Measurements from ENCODE around the gene PLD6. TPM values are rescaled to one million over a fixed set of nuclear protein-coding genes. Genes with fewer than 3 reads are reported as not detected.
A peak's percentile ranks its signal among the peaks of the same experiment; 100 is the strongest.
"Not testable (repeated sequence)": the region's sequence is repeated elsewhere in the genome, so short reads cannot be mapped to it uniquely, and the experiment has no call there.

The PLD6 gene
- total RNA-seq, 8 experiments from 2014 or later = 1.9 to 18.2 (median 4.8) TPM

- no peak overlapping the region for H3K4me3 ChIP-seq
- H3K4me1 ChIP-seq (replicated peaks in 1 of 2) = peaks cover 17 to 20% of the 10 kb centered on the region in 2 donors
- in situ Hi-C loops (cut with MboI; ENCODE audit: low pct_unique_long_range_greater_than_20kb in 2 of 9, low sequenced_read_pairs in 9 of 9, unreplicated experiment in 9 of 9) = no loop called here
- H3K27ac ChIP-seq = no peak overlapping the region
- no peak for ATAC-seq (replicated peaks in 6 of 8)
- WGBS, 10 experiments = 93 to 100% (median 100%) methylated on average over 1 to 3 of the region's 4 CpGs; no CpG with 5 or more reads in 3 of the 10 experiments
Measured at GRCh38 chr17:17188586-17188985, 17.5 kb downstream of the PLD6 start.

- no peak overlapping the region for H3K4me3 ChIP-seq
- in situ Hi-C loops (cut with MboI; ENCODE audit: low pct_unique_long_range_greater_than_20kb in 2 of 9, low sequenced_read_pairs in 9 of 9, unreplicated experiment in 9 of 9) = no loop called here
- H3K27ac ChIP-seq = peak overlapping the region in 1 of 2 donors; percentile 70
- peak in 3 of 8 experiments; percentile 9 to 42 (median 29) for ATAC-seq (replicated peaks in 6 of 8)
- H3K4me1 ChIP-seq (replicated peaks in 1 of 2) = peaks cover 14 to 18% of the 10 kb centered on the region in 2 donors
- 60 to 100% (median 84%) methylated on average over 1 to 6 of the region's 14 CpGs; no CpG with 5 or more reads in 3 of the 10 experiments for WGBS, 10 experiments
Measured at GRCh38 chr17:17186551-17187505, 19.3 kb downstream of the PLD6 start.

GRCh38 chr17:17186051-17186450 lies 20.1 kb downstream of the PLD6 start:
- H3K4me3 ChIP-seq = no peak overlapping the region
- in situ Hi-C loops (cut with MboI; ENCODE audit: low pct_unique_long_range_greater_than_20kb in 2 of 9, low sequenced_read_pairs in 9 of 9, unreplicated experiment in 9 of 9) = no loop called here
- peaks cover 12 to 14% of the 10 kb centered on the region in 2 donors for H3K4me1 ChIP-seq (replicated peaks in 1 of 2)
- 0 to 71% (median 61%) methylated on average over 1 to 3 of the region's 3 CpGs; no CpG with 5 or more reads in 3 of the 10 experiments for WGBS, 10 experiments
- peak in 5 of 8 experiments; percentile 17 to 80 (median 27) for ATAC-seq (replicated peaks in 6 of 8)
- H3K27ac ChIP-seq = no peak overlapping the region

- H3K4me1 ChIP-seq (replicated peaks in 1 of 2) = peaks cover 12 to 14% of the 10 kb centered on the region in 2 donors
- WGBS, 10 experiments = 75 to 100% (median 89%) methylated on average over 1 to 7 of the region's 13 CpGs; no CpG with 5 or more reads in 2 of the 10 experiments
- in situ Hi-C loops (cut with MboI; ENCODE audit: low pct_unique_long_range_greater_than_20kb in 2 of 9, low sequenced_read_pairs in 9 of 9, unreplicated experiment in 9 of 9); ATAC-seq (replicated peaks in 6 of 8); H3K27ac ChIP-seq; H3K4me3 ChIP-seq: not testable (repeated sequence)
Measured at GRCh38 chr17:17184985-17185757, 21.0 kb downstream of the PLD6 start.

GRCh38 chr17:17183744-17184143 lies 22.4 kb downstream of the PLD6 start:
- Histone ChIP-seq H3K4me1 (replicated peaks in 1 of 2) (peaks cover 12 to 14% of the 10 kb centered on the region in 2 donors), H3K27ac (no peak overlapping the region), H3K4me3 (no peak overlapping the region)
- in situ Hi-C loops (cut with MboI; ENCODE audit: low pct_unique_long_range_greater_than_20kb in 2 of 9, low sequenced_read_pairs in 9 of 9, unreplicated experiment in 9 of 9) = no loop called here
- 82 to 98% (median 93%) methylated on average over 1 to 4 of the region's 4 CpGs; no CpG with 5 or more reads in 1 of the 10 experiments for WGBS, 10 experiments
- no peak for ATAC-seq (replicated peaks in 6 of 8)

GRCh38 chr17:17182598-17183136 lies 23.5 kb downstream of the PLD6 start:
- Histone ChIP-seq H3K4me1 (replicated peaks in 1 of 2) (peaks cover 12 to 14% of the 10 kb centered on the region in 2 donors), H3K4me3 (no peak overlapping the region), H3K27ac (no peak overlapping the region)
- WGBS, 10 experiments = 86 to 100% (median 91%) methylated on average over 1 to 5 of the region's 6 CpGs; no CpG with 5 or more reads in 6 of the 10 experiments
- in situ Hi-C loops (cut with MboI; ENCODE audit: low pct_unique_long_range_greater_than_20kb in 2 of 9, low sequenced_read_pairs in 9 of 9, unreplicated experiment in 9 of 9) = no loop called here
- no peak for ATAC-seq (replicated peaks in 6 of 8)

GRCh38 chr17:17181666-17182597 lies 24.2 kb downstream of the PLD6 start:
- WGBS, 10 experiments = 80 to 100% (median 91%) methylated on average over 1 to 12 of the region's 15 CpGs; no CpG with 5 or more reads in 3 of the 10 experiments
- H3K4me1 ChIP-seq (replicated peaks in 1 of 2) = peaks cover 10% of the 10 kb centered on the region in 2 donors
- in situ Hi-C loops (cut with MboI; ENCODE audit: low pct_unique_long_range_greater_than_20kb in 2 of 9, low sequenced_read_pairs in 9 of 9, unreplicated experiment in 9 of 9) = no loop called here
- no peak for ATAC-seq (replicated peaks in 6 of 8)
- H3K27ac ChIP-seq = no peak overlapping the region
- H3K4me3 ChIP-seq = no peak overlapping the region

- Histone ChIP-seq H3K27ac (no peak overlapping the region), H3K4me3 (no peak overlapping the region), H3K4me1 (replicated peaks in 1 of 2) (peaks cover 0 to under 1% of the 10 kb centered on the region in 2 donors)
- ATAC-seq (replicated peaks in 6 of 8) = no peak
- 81 to 100% (median 95%) methylated on average over 1 to 8 of the region's 13 CpGs; no CpG with 5 or more reads in 3 of the 10 experiments for WGBS, 10 experiments
- in situ Hi-C loops (cut with MboI; ENCODE audit: low pct_unique_long_range_greater_than_20kb in 2 of 9, low sequenced_read_pairs in 9 of 9, unreplicated experiment in 9 of 9) = no loop called here
Measured at GRCh38 chr17:17180741-17181525, 25.2 kb downstream of the PLD6 start.

- no peak overlapping the region for H3K4me3 ChIP-seq
- ATAC-seq (replicated peaks in 6 of 8) = no peak
- no peak overlapping the region for H3K27ac ChIP-seq
- H3K4me1 ChIP-seq (replicated peaks in 1 of 2) = no peaks in the 10 kb centered on the region
- in situ Hi-C loops (cut with MboI; ENCODE audit: low pct_unique_long_range_greater_than_20kb in 2 of 9, low sequenced_read_pairs in 9 of 9, unreplicated experiment in 9 of 9) = no loop called here
- 95 to 100% (median 100%) methylated on average over 1 to 7 of the region's 9 CpGs; no CpG with 5 or more reads in 5 of the 10 experiments for WGBS, 10 experiments
Measured at GRCh38 chr17:17180141-17180603, 26.0 kb downstream of the PLD6 start.

- no peak overlapping the region for H3K27ac ChIP-seq
- ATAC-seq (replicated peaks in 6 of 8) = no peak
- H3K4me3 ChIP-seq = no peak overlapping the region
- in situ Hi-C loops (cut with MboI; ENCODE audit: low pct_unique_long_range_greater_than_20kb in 2 of 9, low sequenced_read_pairs in 9 of 9, unreplicated experiment in 9 of 9) = no loop called here
- H3K4me1 ChIP-seq (replicated peaks in 1 of 2) = no peaks in the 10 kb centered on the region
- 100% methylated on average over 1 to 2 of the region's 2 CpGs; no CpG with 5 or more reads in 3 of the 10 experiments for WGBS, 10 experiments
Measured at GRCh38 chr17:17179371-17179827, 26.7 kb downstream of the PLD6 start.

- in situ Hi-C loops (cut with MboI; ENCODE audit: low pct_unique_long_range_greater_than_20kb in 2 of 9, low sequenced_read_pairs in 9 of 9, unreplicated experiment in 9 of 9) = no loop called here
- ATAC-seq (replicated peaks in 6 of 8) = no peak
- 77 to 100% (median 90%) methylated on average over 1 to 9 of the region's 12 CpGs; no CpG with 5 or more reads in 5 of the 10 experiments for WGBS, 10 experiments
- Histone ChIP-seq H3K4me3 (no peak overlapping the region), H3K27ac (no peak overlapping the region), H3K4me1 (replicated peaks in 1 of 2) (no peaks in the 10 kb centered on the region)
Measured at GRCh38 chr17:17177176-17177575, 29.0 kb downstream of the PLD6 start.

Measured in motor neuron (in vitro differentiated cells).